ENCODE results near the gene CHN1.

CHN1 gene

DNA sequence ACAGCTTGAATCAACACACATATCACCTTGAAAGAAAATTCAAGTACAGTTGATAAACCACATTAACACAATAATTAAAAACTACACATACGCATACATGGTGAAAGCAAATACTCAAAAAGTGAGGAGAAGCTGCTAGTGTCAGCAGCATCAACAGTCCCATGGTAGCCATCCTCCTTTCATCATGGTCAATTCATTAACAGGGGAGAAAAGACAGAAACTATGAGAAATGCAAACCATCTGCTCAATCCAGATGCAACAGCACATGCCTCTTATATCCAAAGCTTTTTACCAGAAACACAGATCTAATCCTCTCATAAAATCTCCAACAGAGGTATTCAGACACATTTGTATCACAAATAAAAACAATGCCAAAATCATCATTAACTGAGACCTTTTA, 159.0 kb downstream of the CHN1 start:
- H3K4me3 ChIP-seq (ENCODE audit: control insufficient read depth, low read depth, low read length) = peak overlapping the region; percentile 53
- TF ChIP-seq, protein P1, sequence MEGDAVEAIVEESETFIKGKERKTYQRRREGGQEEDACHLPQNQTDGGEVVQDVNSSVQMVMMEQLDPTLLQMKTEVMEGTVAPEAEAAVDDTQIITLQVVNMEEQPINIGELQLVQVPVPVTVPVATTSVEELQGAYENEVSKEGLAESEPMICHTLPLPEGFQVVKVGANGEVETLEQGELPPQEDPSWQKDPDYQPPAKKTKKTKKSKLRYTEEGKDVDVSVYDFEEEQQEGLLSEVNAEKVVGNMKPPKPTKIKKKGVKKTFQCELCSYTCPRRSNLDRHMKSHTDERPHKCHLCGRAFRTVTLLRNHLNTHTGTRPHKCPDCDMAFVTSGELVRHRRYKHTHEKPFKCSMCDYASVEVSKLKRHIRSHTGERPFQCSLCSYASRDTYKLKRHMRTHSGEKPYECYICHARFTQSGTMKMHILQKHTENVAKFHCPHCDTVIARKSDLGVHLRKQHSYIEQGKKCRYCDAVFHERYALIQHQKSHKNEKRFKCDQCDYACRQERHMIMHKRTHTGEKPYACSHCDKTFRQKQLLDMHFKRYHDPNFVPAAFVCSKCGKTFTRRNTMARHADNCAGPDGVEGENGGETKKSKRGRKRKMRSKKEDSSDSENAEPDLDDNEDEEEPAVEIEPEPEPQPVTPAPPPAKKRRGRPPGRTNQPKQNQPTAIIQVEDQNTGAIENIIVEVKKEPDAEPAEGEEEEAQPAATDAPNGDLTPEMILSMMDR (IDR thresholded peaks at IDR 0.05; ENCODE audit: control insufficient read depth, insufficient read depth, low read depth, low read length, missing control alignments) = no peak
- no peak for DNase-seq (ENCODE audit: low read depth)

DNA sequence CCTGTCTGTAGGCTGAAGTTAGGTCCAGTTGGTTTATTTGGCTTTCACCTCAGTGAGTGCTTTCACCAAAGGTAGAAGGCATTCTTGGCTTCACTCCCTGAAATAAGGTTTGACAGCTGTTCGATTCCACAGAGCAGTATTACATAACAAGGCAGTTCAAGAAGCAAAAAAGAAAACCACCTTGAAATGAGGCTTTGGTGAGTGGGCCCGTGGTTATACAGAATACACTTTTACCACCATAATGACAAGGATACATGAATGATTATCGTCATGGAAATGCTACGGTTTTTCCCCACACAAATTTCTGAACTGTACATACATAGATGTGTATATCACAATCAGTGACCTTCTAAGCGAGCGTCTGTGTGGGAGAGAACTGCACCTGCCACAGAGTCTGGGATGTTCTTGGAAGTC, 160.9 kb downstream of the CHN1 start:
- DNase-seq (ENCODE audit: low read depth) = no peak
- TF ChIP-seq, protein P1 (IDR thresholded peaks at IDR 0.05; ENCODE audit: control insufficient read depth, insufficient read depth, low read depth, low read length, missing control alignments) = no peak
- H3K4me3 ChIP-seq (ENCODE audit: control insufficient read depth, low read depth, low read length) = peak overlapping the region; percentile 53

DNA sequence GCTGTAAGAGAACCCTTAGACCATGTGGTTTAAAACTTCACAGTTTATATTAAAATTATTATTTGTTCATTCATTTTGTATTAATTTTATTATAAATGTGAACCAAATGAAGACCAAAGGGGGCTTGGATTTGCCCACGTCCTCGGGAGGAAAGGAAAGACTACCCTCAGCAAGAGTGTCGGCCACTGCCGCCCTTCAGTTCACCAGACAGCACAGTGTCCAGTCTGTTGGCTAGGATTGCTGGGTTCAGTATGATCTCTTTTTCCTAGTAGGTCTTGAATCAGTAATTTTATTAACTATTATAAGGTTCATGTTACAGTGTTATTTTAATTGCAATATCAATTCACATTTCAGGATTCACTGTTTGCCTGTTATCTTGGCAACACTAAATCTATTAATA, 162.7 kb downstream of the CHN1 start:
- TF ChIP-seq, protein P1 (IDR thresholded peaks at IDR 0.05; ENCODE audit: control insufficient read depth, insufficient read depth, low read depth, low read length, missing control alignments) = no peak
- no peak overlapping the region for H3K4me3 ChIP-seq (ENCODE audit: control insufficient read depth, low read depth, low read length)
- no peak for DNase-seq (ENCODE audit: low read depth)

DNA sequence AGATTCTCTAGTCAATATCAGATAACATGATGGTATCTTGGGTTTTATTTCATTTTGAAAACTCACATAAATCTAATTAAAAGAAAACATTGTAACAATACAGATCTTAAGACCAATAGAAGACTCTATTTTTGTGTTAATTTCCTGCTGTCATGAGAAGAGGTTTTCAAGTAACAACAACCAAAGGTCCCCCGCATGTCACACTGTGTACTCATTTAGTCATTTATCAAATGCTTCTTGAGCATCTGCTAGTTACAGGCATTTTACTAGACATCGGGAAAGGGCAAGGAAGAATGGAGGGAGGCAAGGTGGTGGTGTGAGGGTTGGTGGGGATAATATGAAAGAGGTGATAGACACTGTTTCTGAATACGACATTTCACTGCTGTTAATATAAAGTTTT, 163.2 kb downstream of the CHN1 start:
- H3K4me3 ChIP-seq (ENCODE audit: control insufficient read depth, low read depth, low read length) = no peak overlapping the region
- TF ChIP-seq, protein P1 (IDR thresholded peaks at IDR 0.05; ENCODE audit: control insufficient read depth, insufficient read depth, low read depth, low read length, missing control alignments) = no peak
- no peak for DNase-seq (ENCODE audit: low read depth)

DNA sequence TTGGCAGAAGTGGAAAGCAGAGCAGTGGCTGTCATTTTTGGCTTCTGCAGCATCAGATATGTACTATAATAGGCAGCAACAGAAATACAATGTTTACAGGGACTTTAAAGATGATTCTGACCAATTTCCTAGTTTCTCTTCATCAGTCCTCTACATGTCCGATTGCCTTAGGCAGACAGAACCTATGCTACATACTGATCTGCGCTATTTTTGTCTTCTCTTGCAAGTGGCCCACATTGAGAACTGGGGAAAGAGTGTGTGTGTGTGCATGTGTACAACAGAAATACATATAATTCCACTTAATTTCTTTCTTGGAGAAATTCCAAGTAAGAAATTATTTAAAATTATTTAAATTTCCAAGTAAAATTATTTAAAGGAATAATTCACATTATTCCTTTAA, 163.8 kb downstream of the CHN1 start:
- TF ChIP-seq, protein P1 (IDR thresholded peaks at IDR 0.05; ENCODE audit: control insufficient read depth, insufficient read depth, low read depth, low read length, missing control alignments) = no peak
- no peak overlapping the region for H3K4me3 ChIP-seq (ENCODE audit: control insufficient read depth, low read depth, low read length)
- no peak for DNase-seq (ENCODE audit: low read depth)

DNA sequence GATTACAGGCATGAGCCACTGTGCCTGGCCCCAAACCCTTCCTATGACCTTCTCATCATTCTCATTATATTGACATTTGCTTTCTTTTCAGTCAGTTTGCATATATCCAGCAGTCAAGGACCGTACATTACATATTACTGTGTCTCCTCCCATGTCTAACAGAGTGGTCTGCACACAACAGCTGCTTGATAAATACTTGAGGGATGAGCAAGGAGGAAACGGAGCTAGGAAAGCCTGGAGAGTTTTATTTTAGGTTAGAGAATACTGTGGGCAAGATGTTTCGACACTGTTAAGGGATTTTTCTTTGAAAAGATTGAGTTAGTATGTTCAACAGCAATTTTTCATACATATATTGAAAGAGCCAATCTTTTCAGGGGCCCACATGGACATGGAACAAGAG, 164.7 kb downstream of the CHN1 start:
- peak; percentile 25 for DNase-seq (ENCODE audit: low read depth)
- H3K4me3 ChIP-seq (ENCODE audit: control insufficient read depth, low read depth, low read length) = no peak overlapping the region
- TF ChIP-seq, protein P1 (IDR thresholded peaks at IDR 0.05; ENCODE audit: control insufficient read depth, insufficient read depth, low read depth, low read length, missing control alignments) = no peak

DNA sequence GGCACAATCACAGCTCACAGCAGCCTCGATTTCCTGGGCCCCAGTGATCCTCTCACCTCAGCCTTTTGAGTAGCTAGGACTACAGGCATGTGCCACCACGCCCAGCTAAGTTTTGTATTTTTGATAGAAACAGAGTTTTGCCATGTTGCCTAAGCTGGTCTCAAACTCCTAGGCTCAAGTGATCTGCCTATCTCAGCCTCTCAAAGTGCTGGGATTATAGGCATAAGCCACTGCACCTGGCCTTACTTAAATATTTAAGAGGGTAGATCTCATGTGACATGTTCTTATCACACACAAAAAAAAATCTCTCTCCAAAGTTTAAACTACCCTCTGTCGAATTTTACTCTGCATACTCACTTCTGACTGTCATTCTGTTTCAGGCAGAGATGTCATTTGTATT, 165.5 kb downstream of the CHN1 start:
- no peak overlapping the region for H3K4me3 ChIP-seq (ENCODE audit: control insufficient read depth, low read depth, low read length)
- TF ChIP-seq, protein P1 (IDR thresholded peaks at IDR 0.05; ENCODE audit: control insufficient read depth, insufficient read depth, low read depth, low read length, missing control alignments) = no peak
- DNase-seq (ENCODE audit: low read depth) = no peak

Measured in AG09309 (cell line).